GM18508 (cell line): ENCODE data around the gene PPA2.
A peak's percentile ranks its signal among the peaks of the same experiment; 100 is the strongest.
"Not testable (repeated sequence)": the region's sequence is repeated elsewhere in the genome, so short reads cannot be mapped to it uniquely, and the experiment has no call there.

Experiments
- ATAC-seq: cut with Tn5 transposase; IDR thresholded peaks from one replicate; pipeline ENCODE4 v1.9.1; 2021; ENCODE audit warnings: moderate number of reproducible peaks; ENCODE audit not compliant: insufficient read depth, unreplicated experiment

PPA2 gene

DNA sequence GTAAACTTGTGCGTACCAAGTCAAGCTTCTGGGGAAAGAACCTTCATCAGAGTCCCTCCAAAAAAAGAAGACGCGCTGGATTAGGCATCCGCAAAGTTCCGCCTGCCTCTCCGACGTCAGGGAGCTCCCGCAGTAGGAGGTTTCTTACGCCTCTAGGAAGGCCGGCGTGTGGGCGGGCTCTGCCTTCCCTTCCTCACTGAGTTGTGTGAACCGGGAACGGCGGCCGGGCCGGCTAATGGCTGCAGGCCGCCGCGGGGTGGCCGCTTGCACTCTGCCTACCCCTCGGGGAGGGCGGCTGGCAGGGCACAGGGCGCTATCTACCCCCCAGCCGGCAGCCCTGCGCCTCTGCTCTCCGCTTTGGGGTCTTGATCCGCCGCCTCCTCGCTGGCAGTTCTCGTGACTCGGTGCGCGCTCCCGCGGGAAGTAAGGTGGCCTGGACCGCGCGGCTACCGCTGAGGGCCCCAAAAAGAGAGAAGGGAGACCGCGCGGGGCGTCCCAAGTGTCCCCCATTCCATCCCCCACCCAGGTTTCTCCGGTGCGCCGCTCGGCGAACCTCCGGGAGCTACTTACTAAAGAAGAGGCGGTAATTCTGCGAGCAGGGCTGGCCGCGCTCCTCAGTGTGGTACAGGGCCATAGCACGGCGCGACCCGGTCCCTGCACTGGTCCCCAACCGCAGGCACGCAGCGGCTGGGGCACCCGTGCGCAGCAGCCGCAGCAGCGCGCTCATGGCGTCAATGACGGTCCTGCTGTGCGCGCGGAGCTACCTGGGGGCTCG lies at the start of gene PPA2:
TSS of gene PPA2 (minus strand) at position 739 of the 775 bp plus-strand sequence. CDS start at position 727, 12 bp downstream.
- ATAC-seq = peak; percentile 63

DNA sequence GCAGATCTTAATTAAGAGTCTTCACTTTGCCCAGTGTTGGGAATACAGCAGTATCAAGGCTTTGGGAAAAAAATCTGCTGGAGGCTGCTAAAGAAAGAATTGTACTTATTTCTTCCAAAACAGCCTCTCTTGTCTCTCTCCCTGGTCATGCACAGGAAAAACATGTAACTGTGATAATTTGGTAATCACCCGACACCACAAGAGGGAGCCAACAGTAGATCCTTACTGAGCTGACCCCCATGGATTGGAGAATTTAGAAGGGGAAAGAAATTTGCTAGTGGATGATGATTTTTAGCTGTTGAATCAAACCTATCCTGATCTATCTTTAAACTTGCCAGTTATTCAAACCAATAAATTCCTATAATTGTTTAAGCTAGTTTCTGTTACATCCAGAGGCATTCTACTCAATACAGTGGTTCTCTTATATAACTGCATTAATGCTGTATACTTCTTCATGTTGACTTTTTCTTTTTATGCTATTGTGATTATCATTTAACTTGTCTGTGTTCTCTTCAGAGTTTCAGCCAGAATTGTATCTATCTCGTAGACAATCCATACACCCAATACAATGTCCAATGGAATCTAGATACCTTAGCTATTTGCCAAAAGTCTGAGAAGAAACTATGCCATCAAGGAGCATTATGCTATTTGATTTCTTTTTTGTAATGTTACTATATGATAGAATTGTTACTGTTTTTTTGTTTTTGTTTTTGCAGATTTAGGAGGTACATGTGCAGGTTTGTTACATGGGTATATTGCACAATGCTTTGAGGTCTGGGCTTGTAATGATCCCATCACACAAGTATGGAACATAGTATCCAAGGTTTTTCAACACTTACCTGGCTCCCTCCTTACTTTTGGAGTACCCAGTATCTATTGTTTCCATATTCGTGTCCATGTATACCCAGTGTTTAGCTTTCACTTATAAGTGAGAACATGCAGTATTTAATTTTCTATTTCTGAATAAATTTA lies 47.2 kb upstream of the PPA2 start:
- peak; percentile 65 for ATAC-seq

GRCh38 chr4:105510245-105510644 lies 36.4 kb upstream of the PPA2 start:
- ATAC-seq = no peak

DNA sequence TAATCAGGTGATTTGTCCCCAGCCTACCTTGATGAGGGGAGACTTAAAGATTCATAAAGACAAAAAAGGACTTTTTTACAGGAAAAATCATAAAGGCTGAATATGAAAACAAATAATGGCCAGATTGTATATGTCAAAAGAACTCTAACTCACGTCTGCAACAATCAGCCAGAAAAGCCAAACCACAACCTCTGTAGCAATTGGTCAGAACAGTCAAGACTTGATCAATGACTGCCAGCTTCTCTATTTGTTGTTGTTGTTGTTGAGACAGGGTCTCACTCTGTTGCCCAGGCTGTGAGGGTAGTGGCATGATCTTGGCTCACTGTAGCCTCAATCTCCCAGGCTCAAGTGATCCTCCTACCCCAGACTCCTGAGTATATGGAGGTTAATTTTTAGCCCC lies 35.9 kb upstream of the PPA2 start:
- ATAC-seq = no peak

DNA sequence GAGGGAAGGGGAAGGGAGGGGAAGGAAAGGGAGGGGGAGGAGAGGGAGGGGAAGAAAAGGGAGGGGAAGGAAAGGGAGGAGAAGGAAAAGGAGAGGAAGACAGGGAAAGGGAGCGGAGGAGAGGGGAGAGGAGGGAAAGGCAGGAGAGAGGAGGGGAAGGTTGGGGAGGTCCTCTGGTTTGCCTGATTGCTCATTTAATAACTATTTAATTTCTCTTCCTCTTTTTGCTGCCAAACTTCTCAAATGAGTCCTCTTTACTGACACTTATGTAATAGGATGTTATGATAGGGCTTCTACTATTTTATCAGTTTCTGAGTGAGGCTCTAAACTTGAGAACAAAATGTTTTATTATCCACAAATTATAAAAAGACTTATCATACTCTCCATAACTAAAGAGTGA lies 35.4 kb upstream of the PPA2 start:
- peak; percentile 96 for ATAC-seq

- no peak for ATAC-seq
Observed at GRCh38 chr4:105504744-105505143, 30.9 kb upstream of the PPA2 start.

GRCh38 chr4:105503484-105503883 lies 29.6 kb upstream of the PPA2 start:
- no peak for ATAC-seq

GRCh38 chr4:105496899-105497298 lies 23.0 kb upstream of the PPA2 start:
- no peak for ATAC-seq

DNA sequence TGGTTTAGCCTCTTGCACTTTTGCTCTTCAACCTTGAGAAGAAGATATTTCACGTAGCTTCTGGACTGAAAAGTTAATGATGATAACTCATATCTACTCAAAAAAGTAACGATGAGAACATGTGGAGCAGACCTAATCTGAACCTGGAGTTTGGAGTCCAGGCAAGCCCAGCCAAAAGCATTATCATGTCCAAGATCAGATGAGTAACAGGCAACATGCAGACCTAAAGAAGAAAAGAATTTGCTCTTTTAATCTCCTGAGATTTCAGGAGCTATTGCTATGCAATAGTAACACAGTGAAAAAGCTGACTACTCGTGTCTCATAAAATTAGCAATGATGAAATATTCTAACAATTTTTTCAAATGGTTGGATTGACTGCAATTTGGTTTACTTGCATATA lies 21.8 kb upstream of the PPA2 start:
- ATAC-seq = no peak

DNA sequence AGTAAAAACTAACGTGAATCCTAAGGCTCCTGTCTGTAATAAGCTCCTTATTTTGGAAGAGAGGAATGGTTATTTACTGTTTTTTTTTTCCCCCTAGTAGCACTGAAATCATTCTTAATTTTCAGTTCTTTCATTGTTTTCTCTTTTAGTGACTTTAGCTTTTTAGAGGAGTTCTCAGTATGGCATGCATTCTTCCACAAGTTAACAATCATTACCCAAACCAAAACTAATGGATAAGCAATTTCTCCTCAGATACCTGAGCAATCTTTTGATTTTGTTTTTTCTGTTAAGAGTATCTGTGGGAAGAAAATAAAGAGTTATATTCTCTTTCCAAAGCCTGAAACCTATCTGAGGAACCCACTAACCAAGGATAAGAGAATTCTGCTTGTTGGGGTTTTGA lies 16.7 kb upstream of the PPA2 start:
- peak; percentile 63 for ATAC-seq

DNA sequence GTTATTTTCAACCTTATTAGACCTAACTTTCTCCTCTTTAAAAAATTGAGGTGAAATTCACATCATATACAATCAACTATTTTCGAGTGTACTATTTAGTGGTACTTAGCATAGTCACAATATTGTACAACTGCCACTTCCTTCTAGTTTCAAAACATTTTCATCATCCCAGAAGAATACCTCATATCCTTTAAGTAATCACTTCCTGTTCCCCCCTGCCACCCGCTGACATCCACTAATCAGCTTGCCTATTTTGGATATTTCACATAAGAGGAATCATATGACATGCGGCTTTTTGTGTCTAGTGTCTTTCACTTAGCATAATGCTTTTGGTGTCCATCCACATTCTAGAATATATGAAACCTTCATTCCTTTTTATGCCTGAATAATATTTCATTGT lies 10.0 kb upstream of the PPA2 start:
- ATAC-seq = no peak

GRCh38 chr4:105474099-105474518 lies 247 bp upstream of the PPA2 start:
- ATAC-seq = peak; percentile 23

GRCh38 chr4:105472871-105473323 lies 965 bp downstream of the PPA2 start:
- no peak for ATAC-seq

GRCh38 chr4:105471566-105472176 lies 2.2 kb downstream of the PPA2 start:
- peak; percentile 32 for ATAC-seq

DNA sequence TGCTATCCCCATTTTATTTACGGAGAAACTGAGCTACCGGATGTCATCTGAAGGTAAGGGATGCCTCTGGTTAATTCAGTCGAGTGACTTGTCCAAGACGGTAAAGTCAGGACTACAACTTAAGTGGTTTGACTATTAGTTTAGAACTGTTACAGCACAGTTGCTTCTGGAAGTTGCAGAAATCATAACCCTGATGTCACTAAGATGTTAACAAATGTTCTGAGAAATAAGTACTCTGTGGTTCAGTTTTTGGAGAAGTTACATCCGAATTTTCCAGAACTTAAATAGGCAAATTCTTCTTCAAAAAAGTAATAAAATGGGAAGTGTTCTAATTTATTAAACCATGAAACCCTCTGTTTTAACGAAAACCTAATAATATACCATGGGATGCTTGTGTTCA lies 3.1 kb downstream of the PPA2 start:
- ATAC-seq = no peak

DNA sequence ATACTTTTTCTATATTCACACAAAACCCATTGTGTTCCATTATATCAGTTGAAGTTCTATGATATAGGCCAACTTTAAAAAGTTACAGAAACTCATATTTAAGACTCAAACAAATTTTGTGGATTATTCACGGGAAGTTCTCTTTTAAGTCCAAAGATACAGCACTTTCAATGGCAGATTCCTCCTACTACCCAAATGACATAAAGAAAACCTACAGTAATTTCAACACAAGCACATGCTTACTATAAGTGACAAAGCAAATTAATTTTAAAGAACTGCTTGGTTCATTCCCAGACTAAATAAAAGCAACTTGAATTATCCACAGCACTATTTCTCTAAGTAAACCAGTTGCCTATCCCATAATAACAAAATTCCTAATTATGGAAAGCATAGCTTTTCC lies 4.1 kb downstream of the PPA2 start:
- ATAC-seq = no peak

DNA sequence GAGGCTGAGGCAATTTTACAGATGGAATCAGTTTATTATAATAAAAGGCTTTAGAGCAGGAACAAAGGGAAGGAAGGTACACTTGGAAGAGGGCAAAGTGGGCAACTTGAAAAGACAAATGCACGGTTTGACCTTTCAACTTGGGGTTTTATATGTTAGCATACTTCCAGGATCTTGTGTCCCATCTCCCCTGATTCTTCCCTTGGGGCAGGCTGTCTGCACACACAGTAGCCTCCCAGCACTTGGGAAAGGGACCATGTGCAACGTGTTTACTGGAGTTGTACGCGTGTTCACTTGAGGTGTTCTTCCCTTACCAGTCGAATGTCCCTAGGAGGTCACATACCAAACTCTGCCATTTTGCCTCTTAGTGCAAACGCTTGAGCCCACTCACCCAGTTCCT lies 7.3 kb downstream of the PPA2 start:
- ATAC-seq = no peak

GRCh38 chr4:105464563-105464962 lies 9.3 kb downstream of the PPA2 start:
- not testable (repeated sequence) for ATAC-seq

- ATAC-seq = no peak
Observed at GRCh38 chr4:105462576-105462975, 11.3 kb downstream of the PPA2 start.

- no peak for ATAC-seq
Observed at GRCh38 chr4:105461621-105462382, 12.1 kb downstream of the PPA2 start.
